Upper lobe of right lung (tissue), 1 donor: ENCODE results near the gene KCNT1. TPM values are rescaled to one million over a fixed set of nuclear protein-coding genes. Genes with fewer than 3 reads are reported as not detected.

Experiments used
- ATAC-seq: fragments of 200-7000 bp; cut with Tn5 transposase; one replicate; pipeline ENCODE4 v1.9.1; 2020; ENCODE audit warnings: mild to moderate bottlenecking, moderate library complexity
- DNase-seq: peaks from one replicate; pipeline ENCODE4 v3.0.0-alpha.2; 2020
- H3K27ac ChIP-seq: fragments of 200-600 bp; one replicate; pipeline ENCODE4 v1.8.0; 2022
- H3K27me3 ChIP-seq: fragments of 200-600 bp; one replicate; pipeline ENCODE4 v1.8.0; 2022; ENCODE audit warnings: mild to moderate bottlenecking
- H3K36me3 ChIP-seq: fragments of 200-600 bp; one replicate; pipeline ENCODE4 v1.8.0; 2022
- H3K4me1 ChIP-seq: fragments of 200-600 bp; one replicate; pipeline ENCODE4 v1.8.0; 2022
- H3K4me3 ChIP-seq: fragments of 200-600 bp; one replicate; pipeline ENCODE4 v1.8.0; 2022; ENCODE audit warnings: mild to moderate bottlenecking
- H3K9me3 ChIP-seq: fragments of 200-600 bp; one replicate; pipeline ENCODE4 v1.8.0; 2022
- intact Hi-C: fragments of 100-400 bp; cut with DNase I; formaldehyde crosslinking; loops from one replicate; pipeline ENCODE4 v1.11.0; 2022
- total RNA-seq: library from RNA; stranded (reverse); fragmentation: NEBNext Ultra II Directional; extraction: Animal tissue kit (Norgen Biotek cat#: 25700); gene quantifications from one replicate; pipeline ENCODE4 v1.2.1, GENCODE V29; 2021
- TF ChIP-seq, protein P1 (sequence below): fragments of 200-600 bp; IDR thresholded peaks from one replicate; pipeline ENCODE4 v1.8.0; 2022; ENCODE audit warnings: antibody characterized with exemption
- donor health status: DM: no; HTN: yes; CAD: no; lungs with severe emphysema.

KCNT1 gene
- total RNA-seq, 1 donor from 2014 or later, result 0.29 TPM

DNA sequence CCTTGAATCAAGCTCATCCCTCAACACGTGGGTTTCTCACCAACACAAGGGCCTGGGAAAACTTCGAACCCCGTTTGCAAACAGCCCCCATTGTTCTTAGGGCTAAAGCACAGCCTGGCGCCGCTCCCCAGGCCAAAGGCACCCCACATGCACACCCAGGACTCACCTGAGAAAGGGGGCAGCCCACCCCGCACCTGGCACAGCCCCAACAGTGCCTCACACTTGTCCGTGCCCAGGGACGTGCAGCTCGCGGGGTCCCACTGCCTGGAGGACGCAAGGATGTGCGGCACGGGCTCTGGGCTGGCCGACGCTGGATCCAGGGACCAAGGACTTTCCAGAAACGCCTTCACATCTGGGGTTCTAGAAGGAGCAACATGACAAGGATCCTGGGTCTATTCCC, 5.5 kb upstream of the KCNT1 start:
- Histone ChIP-seq H3K27me3 (peaks cover 6% of the 10 kb centered on the region), H3K4me1 (no peaks in the 10 kb centered on the region), H3K4me3 (no peak overlapping the region), H3K9me3 (no peaks in the 10 kb centered on the region), H3K27ac (no peak overlapping the region), H3K36me3 (no peaks in the 10 kb centered on the region)
- intact Hi-C loops, result no loop called here
- TF ChIP-seq, protein P1, sequence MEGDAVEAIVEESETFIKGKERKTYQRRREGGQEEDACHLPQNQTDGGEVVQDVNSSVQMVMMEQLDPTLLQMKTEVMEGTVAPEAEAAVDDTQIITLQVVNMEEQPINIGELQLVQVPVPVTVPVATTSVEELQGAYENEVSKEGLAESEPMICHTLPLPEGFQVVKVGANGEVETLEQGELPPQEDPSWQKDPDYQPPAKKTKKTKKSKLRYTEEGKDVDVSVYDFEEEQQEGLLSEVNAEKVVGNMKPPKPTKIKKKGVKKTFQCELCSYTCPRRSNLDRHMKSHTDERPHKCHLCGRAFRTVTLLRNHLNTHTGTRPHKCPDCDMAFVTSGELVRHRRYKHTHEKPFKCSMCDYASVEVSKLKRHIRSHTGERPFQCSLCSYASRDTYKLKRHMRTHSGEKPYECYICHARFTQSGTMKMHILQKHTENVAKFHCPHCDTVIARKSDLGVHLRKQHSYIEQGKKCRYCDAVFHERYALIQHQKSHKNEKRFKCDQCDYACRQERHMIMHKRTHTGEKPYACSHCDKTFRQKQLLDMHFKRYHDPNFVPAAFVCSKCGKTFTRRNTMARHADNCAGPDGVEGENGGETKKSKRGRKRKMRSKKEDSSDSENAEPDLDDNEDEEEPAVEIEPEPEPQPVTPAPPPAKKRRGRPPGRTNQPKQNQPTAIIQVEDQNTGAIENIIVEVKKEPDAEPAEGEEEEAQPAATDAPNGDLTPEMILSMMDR, result no peak
- DNase-seq (no peak), ATAC-seq (no peak)

DNA sequence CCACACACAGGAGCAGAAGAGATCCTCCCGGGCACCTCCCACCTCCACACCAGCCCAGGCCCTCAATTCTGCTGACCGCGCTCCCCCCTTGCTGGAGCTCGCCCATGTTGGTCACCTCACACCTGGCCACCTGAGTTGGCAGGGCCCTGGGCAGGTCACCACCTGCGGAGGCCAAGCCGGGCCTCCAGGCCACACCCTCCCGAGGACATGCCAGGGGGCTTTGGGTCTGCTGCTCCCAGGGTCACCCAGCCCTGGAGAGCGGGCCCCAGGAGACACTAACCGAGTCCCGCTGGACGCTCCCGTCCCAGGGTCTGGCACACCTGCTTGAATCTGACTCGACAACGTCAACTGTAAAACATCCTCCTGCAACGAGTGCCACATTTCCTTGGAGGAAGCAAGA, 4.8 kb upstream of the KCNT1 start:
- ATAC-seq (no peak), DNase-seq (no peak)
- Histone ChIP-seq H3K4me1 (no peaks in the 10 kb centered on the region), H3K27me3 (peaks cover 14% of the 10 kb centered on the region), H3K27ac (no peak overlapping the region), H3K36me3 (no peaks in the 10 kb centered on the region), H3K9me3 (no peaks in the 10 kb centered on the region), H3K4me3 (no peak overlapping the region)
- intact Hi-C loops, result no loop called here
- TF ChIP-seq, protein P1, result no peak

DNA sequence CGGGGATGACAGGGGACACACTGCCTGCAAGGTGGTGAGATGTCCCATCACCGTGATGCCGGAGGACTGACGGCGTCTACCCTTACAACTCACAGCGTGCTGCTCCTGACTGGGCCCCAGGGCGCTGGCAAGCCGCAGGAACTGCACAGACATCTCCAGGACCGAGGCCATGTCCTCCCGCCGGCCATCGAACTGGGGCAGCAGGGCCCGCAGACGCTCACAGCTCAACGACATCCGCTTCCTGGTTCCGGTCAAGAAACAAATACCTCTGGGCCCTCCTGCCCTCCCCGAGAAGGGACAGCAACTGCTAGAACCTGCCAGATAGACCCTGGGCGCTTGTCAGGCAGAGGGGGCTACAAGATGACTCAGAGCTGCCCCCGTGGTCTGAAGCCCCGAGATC, 3.7 kb upstream of the KCNT1 start:
- ATAC-seq, result no peak
- H3K4me1 ChIP-seq, result no peaks in the 10 kb centered on the region
- no peak for DNase-seq
- TF ChIP-seq, protein P1, result no peak
- H3K9me3 ChIP-seq, result no peaks in the 10 kb centered on the region
- H3K4me3 ChIP-seq, result no peak overlapping the region
- H3K36me3 ChIP-seq, result no peaks in the 10 kb centered on the region
- no peak overlapping the region for H3K27ac ChIP-seq
- intact Hi-C loops, result no loop called here
- peaks cover 24% of the 10 kb centered on the region for H3K27me3 ChIP-seq

DNA sequence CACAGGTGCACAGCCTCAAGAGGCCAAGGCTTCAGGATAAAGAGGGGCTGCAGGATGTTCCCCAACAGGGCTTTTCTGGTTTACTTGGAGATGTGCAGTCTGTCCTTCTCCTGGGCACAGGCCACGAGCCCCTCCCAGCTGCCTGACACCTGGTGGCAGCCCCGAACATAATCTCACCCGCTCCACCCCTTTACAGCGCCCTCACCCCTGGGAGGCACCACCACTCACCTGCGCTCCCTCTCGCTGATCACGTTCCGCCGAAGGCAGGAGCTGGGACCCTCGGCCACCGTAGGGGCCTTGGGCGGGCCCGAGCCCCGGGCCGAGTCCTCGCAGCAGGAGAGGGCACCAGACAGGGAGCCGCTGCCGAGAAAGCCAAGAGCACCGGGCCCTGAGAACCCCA, 3.2 kb upstream of the KCNT1 start:
- H3K27me3 ChIP-seq, result peaks cover 30% of the 10 kb centered on the region
- TF ChIP-seq, protein P1, result no peak
- H3K27ac ChIP-seq, result no peak overlapping the region
- no peaks in the 10 kb centered on the region for H3K9me3 ChIP-seq
- no peaks in the 10 kb centered on the region for H3K4me1 ChIP-seq
- ATAC-seq, result no peak
- no peak overlapping the region for H3K4me3 ChIP-seq
- DNase-seq, result no peak
- intact Hi-C loops, result no loop called here
- no peaks in the 10 kb centered on the region for H3K36me3 ChIP-seq

DNA sequence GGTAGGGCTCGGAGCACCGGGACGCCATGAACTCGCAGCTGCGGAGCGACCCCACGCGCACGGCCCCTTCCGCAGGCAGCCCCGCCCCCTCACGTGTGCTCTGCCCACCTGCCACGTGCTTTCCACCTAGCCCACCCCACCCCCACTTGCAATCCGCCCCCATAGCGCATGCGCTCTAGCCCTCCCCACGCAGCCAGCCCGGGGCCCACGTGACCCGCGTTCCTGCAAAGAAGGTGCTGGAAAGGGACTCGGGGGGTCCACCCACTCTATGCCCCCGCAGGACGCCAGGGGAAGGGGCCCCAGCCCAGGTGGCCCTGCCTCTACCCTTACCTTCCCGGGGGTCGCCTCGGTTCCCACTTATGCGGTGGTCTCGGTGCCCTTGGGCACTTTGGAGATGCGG, 2.5 kb upstream of the KCNT1 start, which contains the start of gene SOHLH1:
TSS of gene SOHLH1 (minus strand) at position 42 of the 400 bp plus-strand sequence. CDS start at position 28, 14 bp downstream.
- H3K4me3 ChIP-seq, result no peak within 1 kb of the TSS

More for the DNA sequence above, 2.5 kb upstream of the KCNT1 start, which contains the start of gene SOHLH1:
- Histone ChIP-seq H3K36me3 (no peaks in the 10 kb centered on the region), H3K27me3 (peaks cover 36% of the 10 kb centered on the region), H3K4me1 (no peaks in the 10 kb centered on the region), H3K9me3 (no peaks in the 10 kb centered on the region), H3K27ac (no peak within 1 kb of the TSS)
- DNase-seq, result no peak
- ATAC-seq, result no peak
- TF ChIP-seq, protein P1, result no peak
- intact Hi-C loops, result no loop called here
